ENCODE results near the gene PYM1.

Gene PYM1

DNA sequence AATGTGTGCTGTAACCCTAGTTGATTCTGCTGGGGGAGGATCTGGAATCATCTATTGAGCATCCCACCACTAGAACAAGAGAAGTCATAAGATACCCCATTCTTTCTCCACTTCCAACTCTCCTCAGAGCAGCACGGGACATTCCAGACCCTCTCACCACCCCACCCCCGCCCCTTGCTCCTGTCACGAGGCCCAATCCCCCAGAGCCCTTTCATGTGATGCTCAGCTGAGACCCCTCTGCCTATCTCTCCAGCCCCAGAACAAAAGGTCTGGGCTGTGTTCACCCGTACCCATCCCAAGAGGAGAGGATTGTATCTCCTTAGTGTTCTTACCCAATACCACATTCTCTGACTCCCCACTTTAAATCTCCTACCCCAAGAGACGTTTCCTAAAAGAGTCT lies 37.5 kb upstream of the PYM1 start:
- no peaks in the 10 kb centered on the region for H3K27me3 ChIP-seq (ENCODE audit: low read depth, low read length)
- peaks cover 7 to 14% of the 10 kb centered on the region in 2 donors for H3K4me1 ChIP-seq (ENCODE audit: control insufficient read depth in 1 of 2, insufficient read depth in 2 of 2, low read length in 2 of 2)
- no peak overlapping the region for H3K27ac ChIP-seq (ENCODE audit: low read length)
- no peaks in the 10 kb centered on the region for H3K9me3 ChIP-seq (ENCODE audit: control insufficient read depth in 1 of 2, low read length in 2 of 2)
- H3K4me3 ChIP-seq (ENCODE audit: low read depth in 1 of 2, low read length in 2 of 2), result no peak overlapping the region
- H3K36me3 ChIP-seq (ENCODE audit: control insufficient read depth in 1 of 2, insufficient read depth in 2 of 2, low read length in 2 of 2), result no peaks in the 10 kb centered on the region

- no peaks in the 10 kb centered on the region for H3K9me3 ChIP-seq (ENCODE audit: control insufficient read depth in 1 of 2, low read length in 2 of 2)
- peaks cover 7 to 14% of the 10 kb centered on the region in 2 donors for H3K4me1 ChIP-seq (ENCODE audit: control insufficient read depth in 1 of 2, insufficient read depth in 2 of 2, low read length in 2 of 2)
- H3K27ac ChIP-seq (ENCODE audit: low read length), result no peak overlapping the region
- H3K36me3 ChIP-seq (ENCODE audit: control insufficient read depth in 1 of 2, insufficient read depth in 2 of 2, low read length in 2 of 2), result no peaks in the 10 kb centered on the region
- no peaks in the 10 kb centered on the region for H3K27me3 ChIP-seq (ENCODE audit: low read depth, low read length)
- H3K4me3 ChIP-seq (ENCODE audit: low read depth in 1 of 2, low read length in 2 of 2), result no peak overlapping the region
These were observed 36.1 kb upstream of the PYM1 start for GRCh38 chr12:55963760-55964159.

DNA sequence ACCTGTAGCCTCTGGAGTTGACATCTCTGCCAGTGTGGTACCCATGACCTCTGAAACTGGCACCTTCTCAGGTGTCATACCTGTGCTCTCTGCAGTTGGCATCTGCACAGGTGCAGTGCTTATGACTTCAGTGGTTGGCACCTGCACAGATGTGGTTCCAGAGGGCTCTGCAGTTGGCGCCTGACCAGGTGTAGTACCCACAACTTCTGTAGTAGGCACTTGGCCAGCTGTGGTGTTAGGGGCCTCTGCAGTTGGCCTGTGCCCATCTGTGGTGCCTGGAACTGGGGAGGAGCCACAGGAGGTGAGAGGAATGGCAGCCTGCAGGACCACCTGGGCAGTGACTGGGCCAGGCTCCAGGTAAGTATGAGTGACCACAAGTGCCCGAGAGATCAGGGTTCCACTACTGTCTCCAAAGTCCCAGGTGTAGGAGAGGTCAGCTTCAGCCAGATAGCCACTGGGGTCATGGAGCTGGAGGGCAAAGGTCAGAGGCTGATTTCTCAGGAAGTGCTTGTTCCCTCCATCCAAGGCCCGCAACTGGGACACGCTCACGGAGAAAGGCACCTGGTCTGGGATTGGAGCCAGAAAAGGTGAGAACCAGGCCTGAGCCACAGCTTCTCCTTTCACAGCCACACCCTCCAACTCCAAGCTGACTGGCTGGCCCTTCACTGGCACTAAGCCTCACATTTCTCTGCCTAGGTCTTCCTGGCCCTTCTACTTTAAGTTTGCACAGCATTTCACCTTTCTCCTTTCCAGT lies 29.6 kb upstream of the PYM1 start:
- H3K4me1 ChIP-seq (ENCODE audit: control insufficient read depth in 1 of 2, insufficient read depth in 2 of 2, low read length in 2 of 2), result no peaks in the 10 kb centered on the region
- no peak overlapping the region for H3K27ac ChIP-seq (ENCODE audit: low read length)
- peaks cover 11 to 18% of the 10 kb centered on the region in 2 donors for H3K36me3 ChIP-seq (ENCODE audit: control insufficient read depth in 1 of 2, insufficient read depth in 2 of 2, low read length in 2 of 2)
- H3K27me3 ChIP-seq (ENCODE audit: low read depth, low read length), result no peaks in the 10 kb centered on the region
- no peaks in the 10 kb centered on the region for H3K9me3 ChIP-seq (ENCODE audit: control insufficient read depth in 1 of 2, low read length in 2 of 2)
- no peak overlapping the region for H3K4me3 ChIP-seq (ENCODE audit: low read depth in 1 of 2, low read length in 2 of 2)

DNA sequence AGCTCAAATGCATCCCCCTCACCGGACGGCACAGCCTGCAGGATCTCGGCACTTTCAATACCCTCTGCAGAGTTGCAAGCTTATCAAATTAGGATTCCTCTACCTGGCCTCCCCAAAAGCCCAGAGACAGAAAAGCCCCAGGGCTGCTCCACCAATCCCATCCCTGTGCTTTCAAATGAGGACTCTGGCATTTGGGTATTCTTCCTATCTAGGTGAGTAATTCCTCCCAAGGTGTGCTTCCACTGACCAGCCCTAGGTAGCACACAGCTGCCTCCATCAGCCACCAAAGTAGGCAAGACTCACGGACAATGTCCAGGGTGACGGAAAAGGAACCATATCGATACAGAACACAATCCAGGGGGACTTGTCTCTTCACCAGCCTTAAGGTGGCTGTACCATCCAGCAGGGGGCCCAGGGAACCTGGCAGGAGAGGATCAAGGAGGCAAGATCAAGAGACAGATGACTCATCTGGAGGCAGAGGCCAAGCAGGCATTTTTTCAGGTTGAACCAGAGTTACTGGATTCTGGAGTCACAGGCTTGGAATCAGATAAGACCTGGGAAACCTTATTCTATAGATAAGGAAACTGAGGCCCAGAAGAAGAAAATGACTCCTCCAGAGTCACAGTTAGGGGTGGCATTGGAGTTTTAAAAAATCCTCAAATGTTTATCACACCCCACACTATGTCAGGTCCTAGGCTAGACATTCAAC lies 28.3 kb upstream of the PYM1 start:
- H3K4me3 ChIP-seq (ENCODE audit: low read depth in 1 of 2, low read length in 2 of 2), result no peak overlapping the region
- no peaks in the 10 kb centered on the region for H3K9me3 ChIP-seq (ENCODE audit: control insufficient read depth in 1 of 2, low read length in 2 of 2)
- H3K4me1 ChIP-seq (ENCODE audit: control insufficient read depth in 1 of 2, insufficient read depth in 2 of 2, low read length in 2 of 2), result no peaks in the 10 kb centered on the region
- no peaks in the 10 kb centered on the region for H3K27me3 ChIP-seq (ENCODE audit: low read depth, low read length)
- H3K27ac ChIP-seq (ENCODE audit: low read length), result no peak overlapping the region
- H3K36me3 ChIP-seq (ENCODE audit: control insufficient read depth in 1 of 2, insufficient read depth in 2 of 2, low read length in 2 of 2), result peaks cover 25 to 31% of the 10 kb centered on the region in 2 donors

DNA sequence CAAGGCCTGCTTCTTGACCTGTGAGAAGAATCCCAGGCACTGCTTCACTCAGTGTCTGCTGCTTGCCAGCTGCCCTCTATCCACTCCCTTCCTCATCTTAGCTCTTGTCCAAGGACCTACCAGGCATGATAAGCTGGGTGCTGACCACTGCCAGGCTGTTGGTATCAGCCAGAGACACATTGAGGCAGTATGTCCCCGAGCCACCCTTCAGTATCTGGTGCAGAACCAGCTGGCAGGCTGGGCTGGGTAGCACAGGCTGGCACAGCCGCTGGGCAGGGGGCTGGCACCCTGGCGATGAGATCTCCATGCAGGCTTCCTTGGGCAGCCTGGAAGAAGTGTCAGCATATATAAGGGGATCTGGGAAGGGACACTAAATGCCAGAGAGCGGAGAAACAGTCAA lies 27.6 kb upstream of the PYM1 start:
- Histone ChIP-seq H3K4me3 (ENCODE audit: low read depth in 1 of 2, low read length in 2 of 2) (no peak overlapping the region), H3K9me3 (ENCODE audit: control insufficient read depth in 1 of 2, low read length in 2 of 2) (no peaks in the 10 kb centered on the region), H3K27me3 (ENCODE audit: low read depth, low read length) (no peaks in the 10 kb centered on the region), H3K4me1 (ENCODE audit: control insufficient read depth in 1 of 2, insufficient read depth in 2 of 2, low read length in 2 of 2) (no peaks in the 10 kb centered on the region), H3K27ac (ENCODE audit: low read length) (no peak overlapping the region), H3K36me3 (ENCODE audit: control insufficient read depth in 1 of 2, insufficient read depth in 2 of 2, low read length in 2 of 2) (peaks cover 25 to 32% of the 10 kb centered on the region in 2 donors)

- no peaks in the 10 kb centered on the region for H3K4me1 ChIP-seq (ENCODE audit: control insufficient read depth in 1 of 2, insufficient read depth in 2 of 2, low read length in 2 of 2)
- H3K9me3 ChIP-seq (ENCODE audit: control insufficient read depth in 1 of 2, low read length in 2 of 2), result no peaks in the 10 kb centered on the region
- H3K36me3 ChIP-seq (ENCODE audit: control insufficient read depth in 1 of 2, insufficient read depth in 2 of 2, low read length in 2 of 2), result peaks cover 18 to 32% of the 10 kb centered on the region in 2 donors
- H3K4me3 ChIP-seq (ENCODE audit: low read depth in 1 of 2, low read length in 2 of 2), result no peak overlapping the region
- H3K27ac ChIP-seq (ENCODE audit: low read length), result no peak overlapping the region
- no peaks in the 10 kb centered on the region for H3K27me3 ChIP-seq (ENCODE audit: low read depth, low read length)
These were observed 18.9 kb upstream of the PYM1 start for GRCh38 chr12:55946553-55946952.

- peaks cover 21 to 22% of the 10 kb centered on the region in 2 donors for H3K36me3 ChIP-seq (ENCODE audit: control insufficient read depth in 1 of 2, insufficient read depth in 2 of 2, low read length in 2 of 2)
- no peaks in the 10 kb centered on the region for H3K27me3 ChIP-seq (ENCODE audit: low read depth, low read length)
- no peak overlapping the region for H3K4me3 ChIP-seq (ENCODE audit: low read depth in 1 of 2, low read length in 2 of 2)
- no peaks in the 10 kb centered on the region for H3K9me3 ChIP-seq (ENCODE audit: control insufficient read depth in 1 of 2, low read length in 2 of 2)
- peaks cover 0 to 6% of the 10 kb centered on the region in 2 donors for H3K4me1 ChIP-seq (ENCODE audit: control insufficient read depth in 1 of 2, insufficient read depth in 2 of 2, low read length in 2 of 2)
- H3K27ac ChIP-seq (ENCODE audit: low read length), result no peak overlapping the region
These were observed 15.0 kb upstream of the PYM1 start for GRCh38 chr12:55942577-55943136.

GRCh38 chr12:55942055-55942454 lies 14.4 kb upstream of the PYM1 start:
- H3K36me3 ChIP-seq (ENCODE audit: control insufficient read depth in 1 of 2, insufficient read depth in 2 of 2, low read length in 2 of 2), result peaks cover 21 to 22% of the 10 kb centered on the region in 2 donors
- H3K4me3 ChIP-seq (ENCODE audit: low read depth in 1 of 2, low read length in 2 of 2), result no peak overlapping the region
- H3K27me3 ChIP-seq (ENCODE audit: low read depth, low read length), result no peaks in the 10 kb centered on the region
- H3K27ac ChIP-seq (ENCODE audit: low read length), result no peak overlapping the region
- H3K4me1 ChIP-seq (ENCODE audit: control insufficient read depth in 1 of 2, insufficient read depth in 2 of 2, low read length in 2 of 2), result peaks cover 0 to 6% of the 10 kb centered on the region in 2 donors
- no peaks in the 10 kb centered on the region for H3K9me3 ChIP-seq (ENCODE audit: control insufficient read depth in 1 of 2, low read length in 2 of 2)

GRCh38 chr12:55940065-55940732 lies 12.5 kb upstream of the PYM1 start:
- Histone ChIP-seq H3K36me3 (ENCODE audit: control insufficient read depth in 1 of 2, insufficient read depth in 2 of 2, low read length in 2 of 2) (peaks cover 18 to 22% of the 10 kb centered on the region in 2 donors), H3K27ac (ENCODE audit: low read length) (peak overlapping the region; percentile 58), H3K9me3 (ENCODE audit: control insufficient read depth in 1 of 2, low read length in 2 of 2) (no peaks in the 10 kb centered on the region), H3K4me1 (ENCODE audit: control insufficient read depth in 1 of 2, insufficient read depth in 2 of 2, low read length in 2 of 2) (peaks cover 0 to 6% of the 10 kb centered on the region in 2 donors), H3K4me3 (ENCODE audit: low read depth in 1 of 2, low read length in 2 of 2) (no peak overlapping the region), H3K27me3 (ENCODE audit: low read depth, low read length) (no peaks in the 10 kb centered on the region)

- no peak overlapping the region for H3K27ac ChIP-seq (ENCODE audit: low read length)
- no peaks in the 10 kb centered on the region for H3K27me3 ChIP-seq (ENCODE audit: low read depth, low read length)
- H3K9me3 ChIP-seq (ENCODE audit: control insufficient read depth in 1 of 2, low read length in 2 of 2), result no peaks in the 10 kb centered on the region
- H3K4me1 ChIP-seq (ENCODE audit: control insufficient read depth in 1 of 2, insufficient read depth in 2 of 2, low read length in 2 of 2), result peaks cover 0 to 6% of the 10 kb centered on the region in 2 donors
- no peak overlapping the region for H3K4me3 ChIP-seq (ENCODE audit: low read depth in 1 of 2, low read length in 2 of 2)
- peaks cover 11 to 22% of the 10 kb centered on the region in 2 donors for H3K36me3 ChIP-seq (ENCODE audit: control insufficient read depth in 1 of 2, insufficient read depth in 2 of 2, low read length in 2 of 2)
These were observed 11.3 kb upstream of the PYM1 start for GRCh38 chr12:55938826-55939501.

- Histone ChIP-seq H3K9me3 (ENCODE audit: control insufficient read depth in 1 of 2, low read length in 2 of 2) (no peaks in the 10 kb centered on the region), H3K36me3 (ENCODE audit: control insufficient read depth in 1 of 2, insufficient read depth in 2 of 2, low read length in 2 of 2) (peaks cover 7 to 22% of the 10 kb centered on the region in 2 donors), H3K4me1 (ENCODE audit: control insufficient read depth in 1 of 2, insufficient read depth in 2 of 2, low read length in 2 of 2) (peaks cover 0 to 7% of the 10 kb centered on the region in 2 donors), H3K27ac (ENCODE audit: low read length) (no peak overlapping the region), H3K27me3 (ENCODE audit: low read depth, low read length) (no peaks in the 10 kb centered on the region), H3K4me3 (ENCODE audit: low read depth in 1 of 2, low read length in 2 of 2) (no peak overlapping the region)
These were observed 10.3 kb upstream of the PYM1 start for GRCh38 chr12:55937981-55938380.

Measured in muscle layer of duodenum (tissue), 2 donors.